GM13977 (cell line): ENCODE measurements around the gene ZNF574.

Experiments used
- DNase-seq: peaks from one replicate; pipeline ENCODE4 v3.0.0; 2012; ENCODE audit warnings: low spot score
- in situ Hi-C: fragments of 300-500 bp; cut with MboI; formaldehyde crosslinking; loops from one replicate; pipeline ENCODE4 v1.12.0; 2022; ENCODE audit warnings: low sequenced_read_pairs, low pct_unique_long_range_greater_than_20kb, mixed read lengths, inconsistent platforms; ENCODE audit not compliant: unreplicated experiment
- TF ChIP-seq, protein P1 (sequence below): IDR thresholded peaks from 2 replicates; pipeline ENCODE4 v1.5.1; 2012; ENCODE audit warnings: mild to moderate bottlenecking, control low read depth; ENCODE audit not compliant: insufficient read depth; ENCODE audit errors: extremely low read depth, missing control alignments

Gene ZNF574

DNA sequence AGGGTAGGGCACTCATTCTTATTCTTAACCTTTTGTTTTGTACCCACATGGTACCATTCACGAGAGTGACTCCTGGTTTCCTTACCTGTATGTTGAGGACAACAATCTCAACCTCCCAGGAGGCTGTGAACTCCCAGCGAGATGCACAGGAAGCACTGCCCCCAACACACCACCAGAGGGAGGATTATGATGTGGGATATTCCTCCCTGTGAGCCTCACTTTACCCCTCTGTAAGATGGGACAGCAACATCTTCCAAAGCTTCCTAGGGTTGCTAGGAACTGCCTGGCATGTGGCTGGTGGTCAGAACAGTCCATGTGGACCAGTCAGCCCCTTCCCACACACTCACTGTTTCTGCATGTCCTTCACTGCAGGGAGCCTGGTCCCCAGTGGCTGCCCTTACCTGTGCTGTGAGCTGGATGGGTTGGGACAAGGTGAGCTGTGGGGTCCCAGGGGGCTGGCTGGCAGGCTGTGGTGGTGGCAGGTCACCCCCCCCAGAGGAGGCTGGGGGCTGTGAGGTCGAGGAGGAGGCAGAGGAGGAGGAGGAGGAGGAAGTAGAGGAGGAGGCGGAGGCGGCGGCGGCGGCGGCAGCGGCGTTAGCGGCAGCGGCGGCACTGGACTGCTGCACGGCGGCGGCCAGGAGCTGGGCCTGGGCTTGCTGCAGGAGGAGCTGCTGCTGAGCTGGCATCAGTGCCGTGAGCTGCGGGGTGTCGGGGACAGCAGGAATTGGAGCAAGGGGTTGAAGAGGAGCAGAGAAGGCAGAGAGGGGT is 40.5 kb downstream of the ZNF574 start:
- DNase-seq = no peak
- TF ChIP-seq, protein P1, sequence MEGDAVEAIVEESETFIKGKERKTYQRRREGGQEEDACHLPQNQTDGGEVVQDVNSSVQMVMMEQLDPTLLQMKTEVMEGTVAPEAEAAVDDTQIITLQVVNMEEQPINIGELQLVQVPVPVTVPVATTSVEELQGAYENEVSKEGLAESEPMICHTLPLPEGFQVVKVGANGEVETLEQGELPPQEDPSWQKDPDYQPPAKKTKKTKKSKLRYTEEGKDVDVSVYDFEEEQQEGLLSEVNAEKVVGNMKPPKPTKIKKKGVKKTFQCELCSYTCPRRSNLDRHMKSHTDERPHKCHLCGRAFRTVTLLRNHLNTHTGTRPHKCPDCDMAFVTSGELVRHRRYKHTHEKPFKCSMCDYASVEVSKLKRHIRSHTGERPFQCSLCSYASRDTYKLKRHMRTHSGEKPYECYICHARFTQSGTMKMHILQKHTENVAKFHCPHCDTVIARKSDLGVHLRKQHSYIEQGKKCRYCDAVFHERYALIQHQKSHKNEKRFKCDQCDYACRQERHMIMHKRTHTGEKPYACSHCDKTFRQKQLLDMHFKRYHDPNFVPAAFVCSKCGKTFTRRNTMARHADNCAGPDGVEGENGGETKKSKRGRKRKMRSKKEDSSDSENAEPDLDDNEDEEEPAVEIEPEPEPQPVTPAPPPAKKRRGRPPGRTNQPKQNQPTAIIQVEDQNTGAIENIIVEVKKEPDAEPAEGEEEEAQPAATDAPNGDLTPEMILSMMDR = peak; percentile 45
- in situ Hi-C loops = loop anchor here (25.0 kb wide), 1 partner anchor 171 kb away; no protein-coding TSS in a partner anchor

DNA sequence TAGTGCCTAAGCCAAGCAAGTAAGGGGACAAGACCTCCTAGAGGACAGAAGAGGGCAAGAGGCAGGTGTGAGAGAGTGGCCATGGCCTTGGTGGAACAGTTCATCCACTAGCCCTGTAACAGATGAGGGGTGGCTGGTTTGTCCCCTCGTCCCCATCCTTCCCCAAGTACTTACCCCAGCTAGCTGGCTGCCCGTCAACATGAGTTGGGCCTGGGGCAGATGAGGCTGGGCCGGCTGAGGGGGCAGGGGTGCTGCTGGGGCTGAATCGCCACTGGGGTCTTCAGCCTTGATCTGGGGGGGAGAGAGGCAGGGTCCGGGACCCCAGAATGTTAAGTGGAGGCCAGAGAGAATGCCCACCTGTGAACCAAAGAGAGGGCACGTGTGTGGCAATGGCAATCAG is 41.1 kb downstream of the ZNF574 start:
- TF ChIP-seq, protein P1 = no peak
- in situ Hi-C loops = loop anchor here (25.0 kb wide), 1 partner anchor 170 kb away; no protein-coding TSS in a partner anchor
- DNase-seq = no peak

DNA sequence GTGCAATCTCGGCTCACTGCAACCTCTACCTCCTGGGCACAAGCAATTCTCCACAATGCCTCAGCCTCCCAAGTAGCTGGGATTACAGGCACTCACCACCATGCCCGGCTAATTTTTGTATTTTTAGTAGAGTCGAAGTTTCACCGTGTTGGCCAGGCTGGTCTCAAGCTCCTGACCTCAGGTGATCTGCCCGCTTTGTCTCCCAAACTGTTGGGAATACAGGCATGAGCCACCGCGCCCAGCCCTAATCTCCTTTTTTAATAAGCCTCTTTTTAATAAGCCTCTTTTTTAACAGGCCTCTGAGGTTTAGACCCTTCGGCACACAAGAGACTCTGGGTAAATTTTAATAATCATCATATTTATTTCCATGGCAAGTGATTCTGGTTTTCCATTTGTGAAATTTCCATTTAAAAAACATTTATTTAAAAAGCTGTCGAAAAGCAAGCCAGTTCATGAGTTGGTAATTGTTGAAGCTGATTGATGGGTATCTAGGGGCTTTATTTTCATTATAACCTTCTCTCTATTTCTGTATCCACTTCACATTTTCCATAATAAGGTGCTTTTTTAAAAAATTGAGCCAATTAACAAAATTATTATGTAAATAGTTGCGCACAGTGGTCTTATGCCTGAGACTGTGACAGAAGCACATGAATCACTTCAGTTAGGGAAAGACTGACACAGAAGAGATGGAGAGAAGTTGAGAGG is 44.5 kb downstream of the ZNF574 start:
- TF ChIP-seq, protein P1 = no peak
- in situ Hi-C loops = loop anchor here (25.0 kb wide), 1 partner anchor 167 kb away; no protein-coding TSS in a partner anchor
- no peak for DNase-seq

DNA sequence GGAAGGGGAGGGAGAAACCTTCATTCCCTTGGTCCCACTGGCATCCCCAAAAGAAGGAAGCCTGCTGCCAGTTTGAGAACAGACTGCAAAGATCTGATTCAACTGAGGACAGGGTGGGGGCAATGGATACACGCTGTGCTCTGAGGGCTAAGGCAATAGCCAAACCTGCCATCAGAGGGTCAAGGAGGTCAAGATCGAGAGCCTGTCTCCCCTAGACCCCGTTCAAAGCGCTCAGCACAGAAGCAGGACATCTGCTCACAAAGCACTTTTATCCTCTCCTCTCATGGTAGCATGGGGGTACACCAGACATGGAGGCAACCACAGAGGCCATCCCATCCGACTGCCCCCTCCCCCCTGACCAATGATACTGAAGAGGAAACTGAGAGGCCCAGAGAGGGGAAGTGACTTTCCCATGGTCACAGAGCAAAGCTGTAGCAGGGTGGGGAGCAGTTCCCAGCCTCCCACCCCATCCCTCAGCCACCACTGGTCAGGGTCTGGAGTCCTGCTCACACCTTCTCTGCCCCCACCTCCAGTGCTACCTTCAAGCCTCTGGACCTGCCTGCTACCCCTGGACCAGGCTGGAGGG is 45.2 kb downstream of the ZNF574 start:
- DNase-seq = no peak
- in situ Hi-C loops = loop anchor here (25.0 kb wide), 1 partner anchor 166 kb away; no protein-coding TSS in a partner anchor
- TF ChIP-seq, protein P1 = no peak

DNA sequence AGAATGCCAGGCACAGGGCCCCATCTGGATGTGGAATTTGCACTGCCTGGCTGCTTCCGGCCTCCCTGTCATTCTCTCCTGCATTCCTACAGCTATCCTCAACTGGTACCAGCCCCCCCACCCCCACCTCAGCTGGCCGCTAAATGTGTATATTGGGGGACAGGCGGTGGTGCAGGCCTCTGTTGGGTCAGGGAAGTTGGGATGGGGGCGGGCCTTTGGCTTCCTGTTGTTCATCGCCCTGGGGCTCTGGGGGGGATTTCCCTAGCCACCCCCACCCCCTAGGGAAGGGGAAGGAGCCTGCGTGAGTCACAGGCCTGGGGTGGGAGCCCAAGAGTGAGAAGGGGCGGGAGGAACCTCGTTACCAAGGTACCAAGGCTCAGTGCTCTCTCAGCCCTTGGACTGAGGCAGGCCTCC is 45.7 kb downstream of the ZNF574 start:
- in situ Hi-C loops = loop anchor here (25.0 kb wide), 1 partner anchor 166 kb away; no protein-coding TSS in a partner anchor
- DNase-seq = peak; percentile 83
- TF ChIP-seq, protein P1 = no peak
